NCI-H1436 (cell line): ENCODE measurements around the gene SLC46A2.

Experiments
- DNase-seq: peaks from one replicate; lab custom pipeline; 2025; lab: John Stamatoyannopoulos, UW

SLC46A2 gene

DNA sequence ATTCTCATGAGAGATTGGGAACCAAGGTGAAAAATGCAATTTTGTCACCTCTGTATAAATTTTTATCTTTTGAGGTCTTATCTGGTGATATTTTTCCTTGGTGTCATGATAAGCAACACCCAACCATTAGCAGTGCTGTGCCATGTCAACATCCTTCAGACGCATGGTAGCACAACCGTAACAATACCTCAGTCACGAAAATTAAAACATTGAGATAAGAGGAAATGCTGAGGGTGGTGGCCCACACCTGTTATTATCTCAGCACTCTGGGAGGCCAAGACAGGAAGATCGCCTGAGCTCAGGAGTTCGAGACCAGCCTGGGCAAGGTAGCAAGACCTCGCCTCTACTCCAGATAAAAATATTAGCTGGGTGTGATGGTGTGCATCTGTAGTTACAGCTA, 32.7 kb downstream of the SLC46A2 start:
- no peak for DNase-seq

DNA sequence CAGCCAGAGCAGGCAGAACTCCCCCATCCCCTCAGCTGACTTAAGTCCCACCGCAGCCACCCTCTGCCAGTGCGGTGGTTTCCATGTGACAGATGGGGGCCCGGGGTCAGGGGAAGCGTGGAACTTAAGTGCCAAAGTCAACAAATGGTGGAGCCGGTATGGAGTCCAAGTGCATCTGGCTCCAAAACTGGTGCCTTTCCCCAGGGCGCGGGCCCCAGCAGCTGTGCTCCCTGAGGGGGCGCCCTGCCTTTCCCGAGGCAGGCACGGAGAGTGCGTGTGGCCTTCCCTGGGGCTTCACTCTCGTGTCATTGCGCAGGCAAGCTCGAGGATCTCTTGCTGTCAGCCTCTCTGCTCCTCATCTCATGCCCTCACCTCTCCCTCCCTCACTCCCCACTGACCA, 33.8 kb downstream of the SLC46A2 start:
- no peak for DNase-seq

DNA sequence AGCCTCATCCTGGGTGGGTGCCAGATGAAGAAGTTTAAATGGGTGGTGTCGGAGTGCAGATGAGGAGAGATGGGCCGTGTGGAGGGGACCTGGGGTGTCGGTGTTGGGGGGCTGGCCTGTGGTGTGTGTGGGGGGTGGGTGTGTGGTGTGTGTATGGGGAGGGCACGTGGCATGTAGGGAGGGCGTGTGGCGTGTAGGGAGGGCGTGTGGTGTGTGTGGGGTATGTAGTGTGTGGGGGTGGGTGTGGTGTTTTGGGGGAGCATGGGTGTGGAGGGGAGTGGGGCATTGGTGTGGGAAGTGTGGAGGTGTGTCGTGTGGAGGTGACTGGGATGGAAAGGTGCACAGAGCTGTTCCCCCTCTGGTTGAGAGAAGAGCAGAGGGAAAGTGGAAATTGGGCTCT, 34.5 kb downstream of the SLC46A2 start:
- no peak for DNase-seq

DNA sequence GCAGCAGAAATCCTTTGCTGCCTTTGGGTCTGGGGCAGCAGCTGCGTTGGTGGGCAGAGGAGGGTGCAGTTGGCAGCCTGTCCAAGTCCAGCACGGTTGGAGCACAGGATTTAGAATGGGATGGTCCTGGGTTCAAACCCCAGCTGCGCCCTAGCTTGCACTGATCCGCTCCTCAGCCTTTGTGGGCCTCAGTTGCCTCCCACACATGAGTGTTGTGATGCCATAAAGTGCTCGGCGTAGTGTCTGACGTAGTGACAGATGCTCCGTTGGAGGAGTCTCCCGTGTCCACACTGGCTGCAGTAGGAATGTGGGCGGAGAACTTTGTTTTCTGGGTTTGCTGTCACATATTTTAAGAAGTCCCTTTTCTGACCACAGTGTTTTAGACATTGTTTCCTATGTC, 36.0 kb downstream of the SLC46A2 start:
- DNase-seq: no peak

DNA sequence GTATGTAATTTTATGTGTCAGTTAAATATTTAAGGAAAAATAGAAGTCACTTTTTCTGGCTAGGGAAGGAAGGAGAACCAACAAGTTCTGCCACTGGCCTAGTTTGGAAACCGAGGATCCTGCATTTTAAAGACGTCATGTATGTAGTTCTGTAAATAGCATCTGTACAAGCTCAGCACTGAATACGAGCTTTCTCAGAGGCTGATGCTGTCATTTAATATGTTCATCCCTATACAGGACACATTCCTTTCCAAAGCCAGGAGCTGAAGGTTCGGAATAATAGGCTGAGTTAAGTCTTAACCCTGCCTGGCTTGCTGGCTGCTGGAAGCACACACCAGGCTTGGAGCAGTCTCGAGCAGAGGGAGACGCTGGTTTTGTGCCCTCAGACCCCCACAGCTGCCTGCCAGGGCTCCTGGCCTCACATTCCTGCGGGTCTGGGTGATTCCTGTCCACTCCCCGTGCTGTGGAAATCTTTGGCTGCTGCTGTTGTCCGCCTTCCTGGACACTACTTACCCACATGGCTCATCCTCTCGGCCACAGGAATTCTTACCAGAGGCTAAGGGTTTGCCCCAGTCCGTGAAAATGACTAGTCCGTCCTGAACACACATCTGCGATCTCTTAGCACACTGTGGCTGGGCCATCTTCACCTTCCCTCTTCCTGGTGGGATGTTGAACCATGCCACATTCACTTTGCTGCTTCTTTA, 36.6 kb downstream of the SLC46A2 start:
- no peak for DNase-seq

DNA sequence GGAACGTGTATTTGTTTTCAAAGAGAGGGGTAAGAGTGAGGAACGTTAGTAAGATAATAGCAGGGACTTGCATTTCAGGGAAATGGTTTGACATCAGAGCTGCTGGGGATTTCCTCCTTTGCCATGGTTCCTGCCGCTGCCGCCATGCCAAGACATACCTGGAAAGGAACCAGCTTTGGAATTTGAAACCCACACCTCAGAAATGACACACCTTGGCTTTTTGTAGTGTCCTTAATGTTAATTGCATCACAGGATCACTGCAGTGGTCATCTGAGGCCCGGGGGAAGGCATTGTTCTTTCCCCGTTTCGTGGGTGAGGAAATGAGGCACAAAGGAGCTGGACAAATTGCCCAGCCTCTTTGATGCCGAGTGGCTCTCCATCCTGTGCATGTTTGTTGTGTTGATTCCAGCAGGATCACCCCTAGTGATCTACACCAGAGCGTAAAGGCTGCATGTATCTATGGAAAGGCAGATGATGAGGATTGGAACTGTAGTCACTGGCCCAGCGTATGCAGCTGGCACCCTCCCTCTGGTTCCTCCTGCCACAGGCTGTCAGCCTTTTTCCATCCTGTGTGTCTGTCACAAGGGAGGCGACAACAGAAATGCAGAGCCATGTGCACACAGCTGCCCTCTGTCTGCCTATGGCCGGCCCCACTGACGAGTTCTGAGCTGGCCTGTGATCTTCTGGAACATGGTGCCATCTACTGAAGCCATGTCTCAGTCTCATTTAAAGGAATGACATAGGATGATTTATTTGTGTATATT, 37.8 kb downstream of the SLC46A2 start:
- no peak for DNase-seq

DNA sequence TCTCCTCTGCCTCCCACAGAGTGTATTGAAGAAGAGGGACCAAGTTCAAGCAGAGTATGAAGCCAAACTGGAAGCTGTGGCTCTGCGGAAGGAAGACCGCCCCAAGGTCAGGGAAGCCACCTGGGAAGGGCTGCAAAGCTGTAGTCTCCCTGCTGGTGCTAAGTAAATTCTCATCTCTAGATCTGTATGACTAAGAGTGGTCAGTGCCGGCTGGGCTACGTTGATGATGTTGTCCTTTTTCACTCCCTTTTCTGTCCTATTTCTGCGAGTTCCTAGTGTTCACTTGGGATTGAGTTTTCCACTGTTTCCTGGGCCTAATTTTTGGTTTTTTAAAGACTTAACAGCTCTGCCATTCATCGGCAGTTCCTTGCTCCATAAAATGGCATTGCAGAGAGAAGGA, 39.8 kb downstream of the SLC46A2 start:
- DNase-seq: no peak

GRCh38 chr9:112849363-112849922, 41.2 kb downstream of the SLC46A2 start:
- DNase-seq: no peak

GRCh38 chr9:112848316-112849151, 42.1 kb downstream of the SLC46A2 start:
- no peak for DNase-seq

DNA sequence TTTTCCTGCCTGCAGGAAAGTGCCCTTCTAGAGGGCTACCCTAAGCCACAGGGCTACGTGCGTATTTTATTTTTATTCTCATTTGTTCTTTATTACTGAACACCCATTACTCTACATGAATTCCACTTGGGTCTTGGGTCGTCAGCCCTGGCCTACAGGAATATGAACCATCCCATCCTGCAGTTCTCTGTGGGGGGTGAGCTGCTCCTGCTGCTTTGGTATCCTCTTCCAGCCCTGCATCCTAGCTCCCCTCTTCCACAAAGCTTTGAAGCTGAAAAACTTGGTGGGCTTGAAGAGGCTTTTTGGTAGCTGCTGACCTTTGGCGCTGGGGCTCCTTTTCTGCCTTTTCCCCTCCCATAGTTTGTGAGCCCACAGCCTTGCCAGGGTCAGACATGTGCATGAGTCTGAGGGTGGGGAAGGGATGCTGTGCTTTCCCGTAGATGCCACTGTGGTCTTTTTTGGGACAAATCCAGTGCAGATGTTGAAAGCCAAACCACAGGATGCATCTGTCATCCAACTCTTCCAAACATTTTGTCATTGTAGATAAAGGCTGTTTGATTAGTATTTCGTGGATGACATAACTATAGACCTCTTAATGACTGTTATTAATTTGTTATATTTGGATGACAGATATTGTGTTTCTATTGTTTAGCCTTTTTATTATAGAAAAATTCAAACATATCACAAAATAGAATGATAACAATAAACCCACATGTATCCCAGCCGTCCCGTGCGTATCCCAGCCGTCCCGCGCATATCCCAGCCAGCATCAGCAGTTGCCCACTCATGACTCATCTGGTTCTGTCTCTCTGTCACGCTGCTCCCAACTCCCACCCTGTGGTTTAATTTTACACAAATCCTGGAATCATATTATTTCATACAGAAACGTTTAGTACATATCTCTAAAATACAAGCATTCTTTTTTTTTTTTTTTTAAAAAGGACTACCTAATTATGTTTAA, 43.9 kb downstream of the SLC46A2 start:
- DNase-seq: no peak

GRCh38 chr9:112844771-112845542, 45.7 kb downstream of the SLC46A2 start:
- no peak for DNase-seq

DNA sequence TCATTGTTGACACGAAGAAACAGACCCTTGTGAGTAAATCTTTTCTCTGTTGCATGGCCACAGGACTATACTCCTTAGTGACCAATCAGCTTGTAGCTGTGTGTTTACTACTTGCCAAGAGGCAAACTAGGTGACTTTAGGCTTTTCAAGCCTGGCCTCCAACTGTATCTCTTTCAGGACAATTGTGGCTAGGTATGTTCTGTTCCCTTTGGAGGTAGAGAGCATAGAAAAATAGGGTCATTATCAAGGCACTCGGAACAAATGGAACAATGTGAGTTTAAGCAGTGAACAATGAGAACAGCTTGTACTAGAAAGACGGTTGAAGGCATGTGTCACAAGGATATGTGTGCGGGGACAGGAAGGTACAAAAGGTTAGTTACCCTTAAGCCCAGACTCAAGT, 48.1 kb downstream of the SLC46A2 start:
- DNase-seq: no peak

- no peak for DNase-seq
Observed at GRCh38 chr9:112841261-112841660, 49.4 kb downstream of the SLC46A2 start.

- no peak for DNase-seq
Observed at GRCh38 chr9:112839331-112839730, 51.3 kb downstream of the SLC46A2 start.

GRCh38 chr9:112838342-112838741, 52.3 kb downstream of the SLC46A2 start:
- DNase-seq: no peak

DNA sequence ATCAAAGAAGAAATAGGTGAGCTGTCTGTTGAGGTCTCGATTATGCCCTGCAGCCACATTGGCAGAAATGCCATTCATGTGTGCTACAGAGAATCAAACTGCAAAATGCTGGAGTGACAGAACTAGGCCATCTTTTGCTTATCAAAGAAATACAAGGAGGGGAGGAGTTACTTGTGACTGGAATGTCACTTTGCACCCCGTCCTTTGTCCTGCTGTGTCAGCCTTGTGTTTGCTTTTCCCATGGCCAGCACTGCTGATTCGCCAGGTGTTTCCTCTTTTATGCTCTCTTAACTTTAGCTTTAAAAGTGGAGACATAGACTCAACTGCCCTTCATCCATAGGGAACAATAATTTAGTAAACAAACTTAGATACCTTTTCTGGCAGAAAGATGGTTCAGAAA, 54.3 kb downstream of the SLC46A2 start:
- DNase-seq: no peak

- DNase-seq: no peak
Observed at GRCh38 chr9:112833081-112833480, 57.6 kb downstream of the SLC46A2 start.

GRCh38 chr9:112831969-112832368, 58.7 kb downstream of the SLC46A2 start:
- no peak for DNase-seq

DNA sequence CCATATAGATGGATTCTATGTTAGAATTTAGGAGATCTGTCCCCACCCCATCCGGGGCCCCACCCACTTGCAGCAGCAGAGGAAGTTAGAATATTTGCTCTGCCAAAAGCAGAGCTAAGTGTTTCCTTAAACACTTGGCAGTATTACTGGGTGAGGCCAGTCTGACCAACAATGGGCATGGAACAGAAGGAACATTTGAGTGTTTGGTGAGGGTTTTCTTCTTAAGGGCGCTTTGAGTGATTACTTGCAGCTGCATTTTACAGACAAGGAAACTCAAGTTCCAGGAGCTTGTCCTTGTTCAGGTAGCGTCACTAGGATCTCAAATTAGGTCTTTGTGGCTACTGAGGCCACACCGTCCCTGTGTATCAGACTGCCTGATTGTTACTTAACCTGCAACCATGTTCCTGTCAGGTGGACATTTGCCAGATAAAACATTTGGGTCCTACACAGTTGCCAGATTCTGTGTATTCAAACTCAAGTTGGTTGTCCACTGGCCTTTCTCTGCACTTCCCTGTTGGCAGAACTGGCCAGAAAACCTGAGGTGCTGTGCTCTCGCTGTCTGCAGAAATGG, 59.3 kb downstream of the SLC46A2 start:
- no peak for DNase-seq
